GM21717 (cell line): ENCODE measurements around the gene ZMAT5.

Experiments
- ATAC-seq: cut with Tn5 transposase; IDR thresholded peaks from one replicate; pipeline ENCODE4 v1.9.1; 2021; ENCODE audit warnings: mild to moderate bottlenecking, moderate library complexity; ENCODE audit not compliant: unreplicated experiment

Gene ZMAT5

GRCh38 chr22:29733362-29734201 is 33.2 kb downstream of the ZMAT5 start:
- no peak for ATAC-seq

DNA sequence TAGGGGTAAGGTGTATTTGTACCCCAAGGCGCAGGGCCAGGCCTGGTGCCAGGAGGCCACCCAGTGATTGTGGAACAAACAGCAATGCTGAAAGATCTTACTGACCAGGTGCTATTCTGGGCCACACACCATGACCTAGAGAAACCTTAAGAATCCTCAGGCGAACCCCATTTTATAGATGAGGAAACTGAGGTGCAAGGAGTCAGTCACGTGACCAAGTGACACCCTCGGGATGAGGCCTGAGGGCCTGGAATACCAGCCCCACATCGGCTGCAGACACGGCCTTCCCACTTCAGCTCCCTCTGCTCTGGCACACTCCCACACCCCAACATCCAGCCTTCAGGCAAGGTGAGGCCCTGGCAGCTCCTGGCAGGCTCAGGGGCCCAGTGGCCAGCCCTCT is 33.9 kb downstream of the ZMAT5 start:
- no peak for ATAC-seq

GRCh38 chr22:29731058-29731850 is 35.6 kb downstream of the ZMAT5 start:
- no peak for ATAC-seq

DNA sequence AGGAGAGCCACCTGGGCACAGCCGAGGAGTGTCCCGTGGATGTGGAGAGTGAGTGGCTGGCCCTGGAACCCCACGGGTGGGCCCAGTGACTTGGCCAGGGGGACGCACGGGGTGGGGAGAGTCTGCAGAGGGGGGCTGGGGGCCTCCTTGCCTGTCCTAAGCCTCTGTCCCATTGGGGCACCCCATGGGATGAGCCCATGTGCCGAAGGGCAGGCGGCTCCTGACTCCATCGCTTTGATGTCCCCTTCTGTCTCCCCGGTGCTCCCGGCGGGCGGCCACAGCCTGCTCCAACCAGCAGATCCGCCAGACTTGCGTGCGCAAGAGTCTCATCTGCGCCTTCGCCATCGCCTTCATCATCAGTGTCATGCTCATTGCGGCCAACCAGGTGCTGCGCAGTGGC is 37.6 kb downstream of the ZMAT5 start:
- ATAC-seq = no peak

DNA sequence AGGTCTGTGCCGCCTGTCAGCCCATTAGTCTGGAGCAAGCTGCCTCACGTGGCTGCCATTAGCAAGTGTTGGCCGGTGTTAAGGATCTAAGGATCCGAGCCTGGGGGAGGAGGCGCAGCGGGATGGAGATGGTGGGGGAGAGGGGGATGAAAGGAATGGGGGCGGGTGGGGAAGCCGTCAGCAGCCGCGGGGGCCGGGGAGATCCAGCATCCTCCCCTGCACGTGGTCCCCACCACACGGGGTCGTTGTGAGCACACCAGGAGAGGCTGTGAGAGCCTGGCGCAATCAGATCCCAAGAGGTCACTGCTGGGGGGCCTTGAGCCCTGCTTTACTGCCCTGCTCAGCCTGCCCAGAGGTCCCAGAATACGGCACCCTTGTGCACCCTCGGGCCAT is 39.7 kb downstream of the ZMAT5 start:
- ATAC-seq = no peak

DNA sequence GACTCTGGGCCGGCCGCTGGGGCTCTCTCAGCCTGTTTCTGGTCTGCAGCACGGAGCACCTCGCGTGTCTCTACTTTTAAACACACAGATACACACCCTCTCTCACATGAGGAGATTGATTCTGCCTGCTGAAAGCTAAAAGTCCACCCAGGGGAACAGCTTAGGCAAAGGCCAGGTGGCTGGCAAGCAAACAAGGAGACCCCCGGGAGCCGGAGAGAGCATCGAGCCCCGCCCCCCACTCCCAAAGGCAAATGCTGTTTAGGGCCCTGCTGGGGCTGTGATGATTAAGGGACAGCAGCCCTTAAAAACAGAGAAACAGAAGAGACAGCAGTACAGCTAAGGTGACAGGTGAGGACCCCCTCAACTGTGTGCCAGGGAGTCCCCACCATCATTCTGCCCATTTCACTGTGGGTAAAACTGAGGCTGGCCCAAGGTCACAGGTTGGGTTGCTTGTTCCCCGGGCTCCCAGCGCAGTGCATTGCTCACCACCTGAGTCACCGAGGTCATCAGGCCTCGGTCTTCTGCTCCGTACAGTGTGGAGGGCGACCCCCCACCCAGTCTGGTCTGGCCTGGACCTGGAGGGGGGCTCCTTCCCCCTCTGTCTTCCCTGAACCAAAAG is 40.2 kb downstream of the ZMAT5 start:
- ATAC-seq = no peak

- no peak for ATAC-seq
Measured at GRCh38 chr22:29726106-29726505, 40.7 kb downstream of the ZMAT5 start.

GRCh38 chr22:29724843-29725242 is 42.0 kb downstream of the ZMAT5 start:
- ATAC-seq = no peak

DNA sequence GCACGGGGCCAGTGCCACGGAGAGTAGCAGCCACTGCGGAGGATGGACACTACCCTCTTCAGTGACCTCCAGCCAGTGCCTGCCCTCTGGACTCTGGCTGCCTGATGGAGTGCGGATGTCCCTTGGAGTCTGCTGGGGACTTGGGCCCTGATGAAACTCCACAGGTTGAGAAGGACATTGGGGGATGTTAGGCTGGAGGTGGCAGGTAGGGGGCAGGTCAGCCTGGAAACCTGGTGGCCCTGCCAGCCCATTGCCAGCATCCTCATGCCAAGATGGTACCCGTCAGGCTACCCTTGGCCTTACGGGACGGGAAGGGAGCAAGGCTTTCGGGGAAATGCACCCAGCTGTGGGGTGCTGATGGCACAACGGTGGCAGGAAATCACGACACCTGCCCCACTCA is 43.0 kb downstream of the ZMAT5 start:
- ATAC-seq = no peak

DNA sequence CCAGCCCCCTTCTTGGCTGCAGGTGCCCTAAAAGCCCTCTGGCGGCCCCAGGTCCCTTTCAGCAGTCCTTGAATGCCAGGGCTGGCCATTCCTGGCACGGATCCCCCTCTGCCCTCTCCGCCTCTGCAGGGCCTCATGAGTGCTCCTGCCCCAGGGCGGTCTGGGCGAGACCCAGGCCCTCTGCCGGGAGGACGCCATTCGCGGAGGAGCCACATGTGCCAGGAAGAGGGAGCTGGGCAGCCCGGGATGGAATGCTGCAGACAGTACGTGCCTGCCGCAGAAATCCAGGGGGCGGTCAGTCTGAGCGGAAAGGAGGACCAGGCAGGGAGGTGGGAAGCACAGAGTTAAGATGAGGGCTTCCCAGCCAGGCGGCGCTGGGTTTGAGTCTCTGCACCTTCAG is 44.2 kb downstream of the ZMAT5 start:
- no peak for ATAC-seq

DNA sequence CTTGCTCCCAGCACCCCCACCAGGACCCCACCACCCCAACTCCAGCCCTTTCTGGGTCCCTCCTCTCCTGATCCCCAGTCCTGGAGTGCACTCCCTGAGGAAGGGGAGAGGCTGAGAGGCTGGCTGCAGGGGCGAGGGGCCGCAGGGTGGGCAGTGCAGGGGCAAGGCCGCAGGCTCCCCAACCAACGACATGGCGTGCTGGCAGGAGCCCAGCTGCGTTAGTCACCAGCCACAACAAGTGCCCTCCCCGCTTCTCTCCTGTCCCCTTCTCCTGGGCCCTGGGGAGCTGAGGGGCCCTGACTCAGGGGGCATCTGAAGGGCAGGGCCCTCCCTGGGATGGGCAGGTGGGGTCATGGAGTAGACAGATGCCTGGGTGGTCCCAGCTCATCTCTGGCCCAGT is 44.7 kb downstream of the ZMAT5 start:
- ATAC-seq = no peak

GRCh38 chr22:29720811-29721323 is 45.9 kb downstream of the ZMAT5 start:
- no peak for ATAC-seq

DNA sequence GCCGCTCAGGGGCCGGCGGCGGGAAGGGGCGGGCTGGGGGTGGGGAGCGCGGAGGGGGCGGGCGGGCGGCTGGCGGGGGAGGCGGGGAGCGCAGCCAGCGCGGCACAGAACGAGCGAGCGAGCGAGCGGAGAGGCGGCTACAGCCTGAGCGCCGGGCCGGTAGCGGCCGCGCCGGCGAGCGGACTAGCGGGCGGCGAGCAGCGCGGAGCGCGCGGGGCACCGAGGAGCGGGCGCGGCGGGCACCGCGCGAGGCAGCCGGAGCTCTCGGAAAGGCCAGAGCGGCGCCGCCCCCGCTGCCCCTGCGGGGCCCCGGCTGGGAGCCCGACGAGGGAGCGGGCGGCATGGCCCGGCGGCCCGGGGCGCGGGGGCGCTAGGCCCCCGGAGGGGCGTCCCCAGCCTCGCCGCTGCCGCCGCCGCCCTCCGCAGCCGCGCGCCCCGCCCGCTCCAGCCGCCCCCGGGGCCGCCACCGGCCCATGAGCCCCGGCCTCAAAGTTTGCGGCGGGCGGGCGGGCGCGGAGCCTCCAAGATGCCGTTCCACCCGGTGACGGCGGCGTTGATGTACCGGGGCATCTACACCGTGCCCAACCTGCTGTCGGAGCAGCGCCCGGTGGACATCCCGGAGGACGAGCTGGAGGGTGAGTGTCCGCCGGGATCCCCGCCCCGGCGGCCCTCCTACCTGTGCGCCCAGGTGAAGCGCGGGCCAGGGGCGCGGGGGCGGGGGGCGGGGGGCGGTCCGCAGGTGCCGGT is 46.7 kb downstream of the ZMAT5 start, which contains the start of gene CABP7:
TSS of gene CABP7 (plus strand) at position 105 of the 747 bp plus-strand sequence. CDS start at position 527, 422 bp downstream.
- no peak for ATAC-seq

DNA sequence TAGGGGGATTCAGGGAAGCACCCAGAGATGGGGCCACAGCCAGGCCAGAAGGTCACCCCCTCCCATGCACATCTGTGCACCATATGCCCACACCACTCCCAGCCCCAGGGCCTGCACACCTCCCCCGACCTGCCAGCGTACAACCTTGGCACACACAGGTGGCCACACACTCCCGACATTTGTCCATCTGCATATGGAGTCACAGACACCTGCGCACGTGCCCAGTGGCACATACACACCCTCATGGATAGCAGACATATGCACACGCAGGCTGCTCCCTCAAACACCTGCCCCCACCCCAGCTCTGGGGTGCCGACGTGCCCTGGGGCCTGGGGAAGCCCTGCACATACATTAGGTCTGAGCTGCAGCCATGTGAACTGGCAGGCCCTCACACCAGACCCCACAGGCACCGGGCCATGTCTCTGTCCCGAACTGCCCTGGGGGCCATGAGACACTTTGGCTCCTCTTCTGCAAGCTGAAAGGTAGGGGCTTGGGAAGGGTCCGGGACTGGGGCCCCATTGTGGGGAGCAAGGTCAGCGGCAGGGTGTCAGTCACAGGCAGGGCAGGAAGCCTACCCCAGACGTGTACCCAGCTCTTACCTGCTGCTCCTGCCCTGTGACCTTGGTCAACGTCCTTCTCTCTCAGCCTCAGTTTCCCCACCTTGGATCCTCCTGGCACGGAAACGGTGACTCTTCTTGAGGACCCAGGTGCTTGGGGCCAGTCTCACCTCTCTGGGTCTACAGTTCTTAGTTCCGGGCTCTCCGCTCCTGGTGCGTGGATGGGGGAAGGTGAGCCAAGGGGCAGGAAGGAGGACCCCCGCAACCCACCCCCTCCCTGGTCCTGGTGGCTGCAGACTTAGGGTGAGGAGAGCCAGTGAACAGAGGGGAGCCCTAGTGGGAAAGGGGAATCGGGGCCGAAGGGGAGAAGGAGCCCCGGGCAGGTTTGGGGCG is 47.6 kb downstream of the ZMAT5 start:
- ATAC-seq = no peak

DNA sequence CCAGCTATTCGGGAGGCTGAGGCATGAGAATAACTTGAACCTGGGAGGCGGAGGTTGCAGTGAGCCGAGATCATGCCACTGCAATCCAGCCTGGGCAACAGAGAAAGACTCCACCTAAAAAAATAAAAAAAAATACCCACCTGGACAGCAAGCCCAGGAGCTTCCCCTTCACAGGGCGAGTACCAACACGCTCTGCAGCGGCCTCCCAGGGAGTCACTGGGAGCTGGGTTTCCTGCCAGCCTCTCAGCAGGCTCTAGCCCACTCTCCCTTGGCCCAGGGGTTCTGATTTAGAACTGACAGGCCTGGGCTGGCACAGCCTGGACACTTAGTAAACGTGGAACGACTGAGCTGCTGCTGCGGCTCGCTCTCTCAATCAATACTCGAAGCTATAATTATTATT is 49.0 kb downstream of the ZMAT5 start:
- no peak for ATAC-seq

DNA sequence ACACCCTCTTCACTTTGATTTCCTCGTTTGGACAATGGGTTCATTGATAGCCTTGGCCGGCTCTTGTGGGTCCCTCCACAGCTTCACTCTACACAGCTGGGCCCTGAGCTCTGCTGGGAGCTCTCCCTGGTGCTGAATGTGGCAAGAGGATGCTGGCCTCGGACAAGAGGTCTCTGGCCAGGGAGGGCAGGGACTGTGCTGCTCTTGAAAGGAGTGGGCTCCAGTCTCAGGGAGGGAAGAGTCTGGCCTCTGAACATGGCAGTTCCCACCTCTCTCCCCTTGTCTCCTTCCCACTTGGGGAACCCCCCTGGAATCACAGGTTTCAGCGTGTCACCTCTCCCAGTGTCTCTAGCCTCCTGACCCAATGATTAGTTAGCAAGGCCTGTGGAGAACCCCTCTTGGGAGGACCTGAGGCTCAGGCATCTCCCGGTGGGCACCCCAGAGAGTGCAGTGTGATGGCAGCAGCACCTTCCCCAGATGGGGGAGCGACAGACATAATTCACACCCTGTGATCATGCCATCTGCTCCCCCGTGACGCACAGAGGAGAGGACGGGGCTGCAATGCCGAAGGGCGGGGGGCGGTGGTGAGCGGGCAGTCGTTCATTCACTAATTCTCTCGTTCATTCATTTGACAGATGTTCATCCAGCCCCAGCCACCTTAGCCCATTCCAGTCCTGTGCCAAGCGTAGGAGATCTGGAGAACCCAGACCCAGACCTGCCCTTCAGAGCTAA is 49.8 kb downstream of the ZMAT5 start:
- no peak for ATAC-seq

GRCh38 chr22:29715705-29716104 is 51.1 kb downstream of the ZMAT5 start:
- ATAC-seq = no peak

- ATAC-seq = no peak
Measured at GRCh38 chr22:29715240-29715639, 51.6 kb downstream of the ZMAT5 start.

DNA sequence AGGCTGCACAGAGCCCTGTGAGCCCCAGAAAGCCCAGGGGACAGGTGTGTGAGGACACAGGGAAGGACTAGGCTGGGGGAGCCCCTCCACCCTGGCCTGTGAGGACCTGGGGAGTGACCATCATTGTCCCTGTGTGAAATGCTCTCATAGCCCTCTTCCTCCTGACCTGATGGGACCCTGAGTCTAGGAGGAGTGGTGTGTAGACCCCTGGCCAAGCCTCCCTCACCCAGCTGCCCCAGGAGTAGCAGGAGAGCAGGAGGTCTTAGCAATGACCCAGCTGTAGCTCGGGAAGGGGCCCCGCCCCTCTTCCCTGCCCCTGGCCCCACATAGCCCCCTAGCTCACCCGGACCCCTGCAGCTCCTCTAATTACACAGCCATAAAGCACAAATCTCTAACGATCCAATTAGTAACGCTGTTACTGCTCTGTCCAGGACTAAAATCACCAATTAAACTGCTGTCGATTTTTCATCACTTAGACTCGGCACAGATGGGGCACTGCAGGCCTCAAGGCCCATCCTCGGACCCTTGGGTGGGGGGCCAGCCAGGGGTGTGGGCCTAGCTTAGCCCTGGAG is 53.6 kb downstream of the ZMAT5 start:
- ATAC-seq = no peak
